ENCODE data around the gene ZNF148.

ZNF148 gene

GRCh38 chr3:125239266-125239665 lies 135.9 kb downstream of the ZNF148 start:
- no peak overlapping the region for H3K4me3 Mint-ChIP-seq
- H3K27ac Mint-ChIP-seq: no peak overlapping the region
- peaks cover 17% of the 10 kb centered on the region for H3K36me3 Mint-ChIP-seq
- H3K27me3 Mint-ChIP-seq: no peaks in the 10 kb centered on the region
- peaks cover 4% of the 10 kb centered on the region for H3K4me1 Mint-ChIP-seq
- peaks cover 4% of the 10 kb centered on the region for H3K9me3 Mint-ChIP-seq

- no peak overlapping the region for H3K4me3 Mint-ChIP-seq
- peaks cover 18% of the 10 kb centered on the region for H3K36me3 Mint-ChIP-seq
- H3K27me3 Mint-ChIP-seq: no peaks in the 10 kb centered on the region
- peaks cover 4% of the 10 kb centered on the region for H3K4me1 Mint-ChIP-seq
- no peak overlapping the region for H3K27ac Mint-ChIP-seq
- H3K9me3 Mint-ChIP-seq: peaks cover 4% of the 10 kb centered on the region
Measured at GRCh38 chr3:125238759-125239158, 136.4 kb downstream of the ZNF148 start.

- H3K4me3 Mint-ChIP-seq: no peak overlapping the region
- H3K27me3 Mint-ChIP-seq: no peaks in the 10 kb centered on the region
- peaks cover 20% of the 10 kb centered on the region for H3K36me3 Mint-ChIP-seq
- no peak overlapping the region for H3K27ac Mint-ChIP-seq
- H3K4me1 Mint-ChIP-seq: peaks cover 19% of the 10 kb centered on the region
- peaks cover 4% of the 10 kb centered on the region for H3K9me3 Mint-ChIP-seq
Measured at GRCh38 chr3:125236331-125236903, 138.7 kb downstream of the ZNF148 start.

- H3K9me3 Mint-ChIP-seq: peaks cover 4% of the 10 kb centered on the region
- H3K27ac Mint-ChIP-seq: no peak overlapping the region
- H3K36me3 Mint-ChIP-seq: peaks cover 18% of the 10 kb centered on the region
- no peaks in the 10 kb centered on the region for H3K27me3 Mint-ChIP-seq
- peaks cover 16% of the 10 kb centered on the region for H3K4me1 Mint-ChIP-seq
- H3K4me3 Mint-ChIP-seq: no peak overlapping the region
Measured at GRCh38 chr3:125234831-125235230, 140.3 kb downstream of the ZNF148 start.

- no peaks in the 10 kb centered on the region for H3K27me3 Mint-ChIP-seq
- peaks cover 4% of the 10 kb centered on the region for H3K9me3 Mint-ChIP-seq
- no peak overlapping the region for H3K4me3 Mint-ChIP-seq
- peaks cover 16% of the 10 kb centered on the region for H3K4me1 Mint-ChIP-seq
- H3K27ac Mint-ChIP-seq: no peak overlapping the region
- peaks cover 17% of the 10 kb centered on the region for H3K36me3 Mint-ChIP-seq
Measured at GRCh38 chr3:125232401-125232800, 142.7 kb downstream of the ZNF148 start.

- H3K27me3 Mint-ChIP-seq: no peaks in the 10 kb centered on the region
- H3K9me3 Mint-ChIP-seq: peaks cover 4% of the 10 kb centered on the region
- H3K27ac Mint-ChIP-seq: peak overlapping the region; percentile 62
- peaks cover 16% of the 10 kb centered on the region for H3K4me1 Mint-ChIP-seq
- peaks cover 15% of the 10 kb centered on the region for H3K36me3 Mint-ChIP-seq
- no peak overlapping the region for H3K4me3 Mint-ChIP-seq
Measured at GRCh38 chr3:125231895-125232294, 143.2 kb downstream of the ZNF148 start.

- H3K27ac Mint-ChIP-seq: no peak overlapping the region
- no peaks in the 10 kb centered on the region for H3K9me3 Mint-ChIP-seq
- H3K4me3 Mint-ChIP-seq: no peak overlapping the region
- H3K36me3 Mint-ChIP-seq: peaks cover 9% of the 10 kb centered on the region
- no peaks in the 10 kb centered on the region for H3K27me3 Mint-ChIP-seq
- H3K4me1 Mint-ChIP-seq: peaks cover 16% of the 10 kb centered on the region
Measured at GRCh38 chr3:125229707-125230106, 145.4 kb downstream of the ZNF148 start.

- Mint-ChIP-seq H3K4me1 (peaks cover 16% of the 10 kb centered on the region), H3K27ac (no peak overlapping the region), H3K27me3 (no peaks in the 10 kb centered on the region), H3K4me3 (no peak overlapping the region), H3K36me3 (peaks cover 9% of the 10 kb centered on the region), H3K9me3 (no peaks in the 10 kb centered on the region)
Measured at GRCh38 chr3:125229168-125229567, 146.0 kb downstream of the ZNF148 start.

- Mint-ChIP-seq H3K27ac (no peak overlapping the region), H3K4me1 (peaks cover 9% of the 10 kb centered on the region), H3K9me3 (no peaks in the 10 kb centered on the region), H3K36me3 (no peaks in the 10 kb centered on the region), H3K4me3 (no peak overlapping the region), H3K27me3 (no peaks in the 10 kb centered on the region)
Measured at GRCh38 chr3:125221831-125222230, 153.3 kb downstream of the ZNF148 start.

GRCh38 chr3:125220727-125221429 lies 154.2 kb downstream of the ZNF148 start:
- Mint-ChIP-seq H3K27me3 (no peaks in the 10 kb centered on the region), H3K4me1 (peaks cover 9% of the 10 kb centered on the region), H3K9me3 (no peaks in the 10 kb centered on the region), H3K27ac (no peak overlapping the region), H3K36me3 (no peaks in the 10 kb centered on the region), H3K4me3 (no peak overlapping the region)

GRCh38 chr3:125220183-125220582 lies 154.9 kb downstream of the ZNF148 start:
- Mint-ChIP-seq H3K9me3 (no peaks in the 10 kb centered on the region), H3K4me1 (peaks cover 9% of the 10 kb centered on the region), H3K27me3 (no peaks in the 10 kb centered on the region), H3K27ac (no peak overlapping the region), H3K4me3 (no peak overlapping the region), H3K36me3 (no peaks in the 10 kb centered on the region)

- no peaks in the 10 kb centered on the region for H3K36me3 Mint-ChIP-seq
- H3K27ac Mint-ChIP-seq: no peak overlapping the region
- H3K4me1 Mint-ChIP-seq: peaks cover 17% of the 10 kb centered on the region
- H3K4me3 Mint-ChIP-seq: no peak overlapping the region
- H3K27me3 Mint-ChIP-seq: peaks cover 3% of the 10 kb centered on the region
- no peaks in the 10 kb centered on the region for H3K9me3 Mint-ChIP-seq
Measured at GRCh38 chr3:125219261-125219701, 155.8 kb downstream of the ZNF148 start.

- Mint-ChIP-seq H3K4me1 (peaks cover 14% of the 10 kb centered on the region), H3K9me3 (no peaks in the 10 kb centered on the region), H3K27me3 (peaks cover 24% of the 10 kb centered on the region), H3K27ac (no peak overlapping the region), H3K4me3 (peak overlapping the region; percentile 30), H3K36me3 (no peaks in the 10 kb centered on the region)
Measured at GRCh38 chr3:125214738-125215137, 160.4 kb downstream of the ZNF148 start.

- H3K27me3 Mint-ChIP-seq: peaks cover 24% of the 10 kb centered on the region
- H3K27ac Mint-ChIP-seq: no peak overlapping the region
- H3K36me3 Mint-ChIP-seq: no peaks in the 10 kb centered on the region
- H3K9me3 Mint-ChIP-seq: no peaks in the 10 kb centered on the region
- peak overlapping the region; percentile 19 for H3K4me3 Mint-ChIP-seq
- peaks cover 14% of the 10 kb centered on the region for H3K4me1 Mint-ChIP-seq
Measured at GRCh38 chr3:125213946-125214542, 161.1 kb downstream of the ZNF148 start.

GRCh38 chr3:125213364-125213755 lies 161.8 kb downstream of the ZNF148 start:
- no peaks in the 10 kb centered on the region for H3K9me3 Mint-ChIP-seq

More at GRCh38 chr3:125213364-125213755, 161.8 kb downstream of the ZNF148 start:
- H3K27ac Mint-ChIP-seq: no peak overlapping the region
- peaks cover 26% of the 10 kb centered on the region for H3K27me3 Mint-ChIP-seq
- H3K36me3 Mint-ChIP-seq: no peaks in the 10 kb centered on the region
- H3K4me3 Mint-ChIP-seq: no peak overlapping the region
- peaks cover 14% of the 10 kb centered on the region for H3K4me1 Mint-ChIP-seq

All from activated naive CD4-positive, alpha-beta T cell treated with anti-CD3 and anti-CD28 coated beads, Interleukin-2, amount 50 U/mL, for 24 hours (primary cell).